K562 (cell line): ENCODE measurements around the gene MAGI2.
"Not testable (repeated sequence)": the region's sequence is repeated elsewhere in the genome, so short reads cannot be mapped to it uniquely, and the experiment has no call there.

Experiments used
- CREB1 ChIP-seq, 2 experiments: sonication (generic) in 1 of 2; formaldehyde crosslinking in 1 of 2; IDR thresholded peaks; 2 replicates each; pipeline versions ENCODE4 v1.6.1 to v1.8.0; 2012 to 2022; ENCODE audit warnings: inconsistent platforms in 1 of 2, mild to moderate bottlenecking in 1 of 2, missing genetic modification reagents in 1 of 2, moderate library complexity in 1 of 2
- CREB5 ChIP-seq: fragments of 250-450 bp; sonication (Bioruptor Pico); IDR thresholded peaks from 2 replicates; pipeline ENCODE4 v1.5.0; 2020; ENCODE audit warnings: mild to moderate bottlenecking
- CTCF ChIP-seq, 3 experiments: IDR thresholded peaks in 2 of 3; conservative IDR thresholded peaks in 1 of 3; 2 replicates each; pipeline ENCODE4 v1.5.1; 2011 to 2012; ENCODE audit warnings: low read length in 3 of 3, mild to moderate bottlenecking in 3 of 3, control low read depth in 2 of 3, improper control_type of control experiment in 1 of 3, inconsistent platforms in 1 of 3, low read depth in 1 of 3, mixed read lengths in 1 of 3, moderate library complexity in 1 of 3; ENCODE audit not compliant: insufficient read depth in 2 of 3
- KLF13 ChIP-seq: fragments of 450-650 bp; IDR thresholded peaks from 2 replicates; pipeline ENCODE4 v1.6.1; 2016; ENCODE audit warnings: missing genetic modification characterization, low read depth, mild to moderate bottlenecking, missing compliant biosample characterization, moderate library complexity, borderline replicate concordance
- SRSF9 ChIP-seq: fragments of 200-400 bp; formaldehyde crosslinking; IDR thresholded peaks from 2 replicates; pipeline ENCODE4 v1.6.1; 2017; ENCODE audit warnings: low read depth, low read length, borderline replicate concordance
- TAF1 ChIP-seq: IDR thresholded peaks from 2 replicates; pipeline ENCODE4 v1.6.1; 2011; ENCODE audit warnings: mild to moderate bottlenecking, low read length, moderate library complexity; ENCODE audit not compliant: insufficient read depth, control insufficient read depth, severe bottlenecking; ENCODE audit errors: extremely low read depth

DNA sequence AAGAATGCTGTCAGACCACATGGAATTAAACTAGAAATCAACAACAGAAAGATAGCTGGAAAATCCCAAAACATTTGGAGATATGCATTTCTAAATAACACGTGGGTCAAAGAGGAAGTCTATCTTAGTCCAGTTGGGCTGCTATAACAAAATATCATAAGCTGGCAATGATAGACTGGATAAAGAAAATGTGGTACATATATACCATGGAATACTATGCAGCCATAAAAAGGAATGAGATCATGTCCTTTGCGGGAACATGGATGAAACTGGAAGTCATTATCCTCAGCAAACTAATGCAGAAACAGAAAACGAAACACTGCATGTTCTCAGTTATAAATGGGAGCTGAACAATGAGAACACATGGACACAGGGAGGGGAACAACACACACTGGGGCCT lies 1454.3 kb downstream of the MAGI2 start:
- not testable (repeated sequence) for TF ChIP-seq CREB1 (IDR thresholded peaks at IDR 0.05); CREB1 (CRISPR knock-in tag; IDR thresholded peaks at IDR 0.05); TAF1; SRSF9; CREB5 (CRISPR knock-in tag); KLF13 (tag); CTCF (IDR thresholded peaks at IDR 0.05 in 2 of 3, conservative IDR thresholded peaks at IDR 0.05 in 1 of 3; ENCODE audit: insufficient read depth in 2 of 3, low read depth in 1 of 3, low read length in 3 of 3)
